HFFc6 (cell line): Measurements from ENCODE around the gene GPR176. TPM values are rescaled to one million over a fixed set of nuclear protein-coding genes. Genes with fewer than 3 reads are reported as not detected.

ENCODE experiments used
- DNase-seq: peaks from one replicate; pipeline ENCODE4 v3.0.0-alpha.2; 2018
- H3K27ac Mint-ChIP-seq: 2 replicates; pipeline ENCODE4 v1.8.0; 2020; ENCODE audit warnings: mild to moderate bottlenecking, mixed read lengths
- H3K27me3 Mint-ChIP-seq: 2 replicates; pipeline ENCODE4 v1.8.0; 2021; ENCODE audit warnings: mild to moderate bottlenecking, moderate library complexity, mixed read lengths; ENCODE audit not compliant: insufficient read depth
- H3K36me3 Mint-ChIP-seq: 2 replicates; pipeline ENCODE4 v1.8.0; 2021; ENCODE audit warnings: low read depth, mixed read lengths
- H3K4me1 Mint-ChIP-seq: 2 replicates; pipeline ENCODE4 v1.8.0; 2020; ENCODE audit warnings: low read depth, mixed read lengths
- H3K4me3 Mint-ChIP-seq: 2 replicates; pipeline ENCODE4 v1.8.0; 2020; ENCODE audit warnings: mild to moderate bottlenecking, moderate library complexity, mixed read lengths
- H3K9me3 Mint-ChIP-seq: 2 replicates; pipeline ENCODE4 v1.8.0; 2020; ENCODE audit warnings: mild to moderate bottlenecking, mixed read lengths
- total RNA-seq, 6 experiments: library from RNA; stranded (reverse); fragmentation: NEBNext Ultra II Directional; extraction: Animal tissue kit (Norgen Biotek cat#: 25700); gene quantifications; 2 replicates in 1 of 6; 3 replicates in 5 of 6; pipeline ENCODE4 v1.2.3, GENCODE V29; 2021
- TF ChIP-seq, protein P1 (sequence below): fragments of 200-600 bp; sonication (generic); IDR thresholded peaks from 2 replicates; pipeline ENCODE4 v1.5.0; 2021; ENCODE audit warnings: antibody characterized with exemption, mild to moderate bottlenecking

The GPR176 gene
- total RNA-seq, 6 experiments from 2014 or later: 151 to 193 (median 169) TPM

DNA sequence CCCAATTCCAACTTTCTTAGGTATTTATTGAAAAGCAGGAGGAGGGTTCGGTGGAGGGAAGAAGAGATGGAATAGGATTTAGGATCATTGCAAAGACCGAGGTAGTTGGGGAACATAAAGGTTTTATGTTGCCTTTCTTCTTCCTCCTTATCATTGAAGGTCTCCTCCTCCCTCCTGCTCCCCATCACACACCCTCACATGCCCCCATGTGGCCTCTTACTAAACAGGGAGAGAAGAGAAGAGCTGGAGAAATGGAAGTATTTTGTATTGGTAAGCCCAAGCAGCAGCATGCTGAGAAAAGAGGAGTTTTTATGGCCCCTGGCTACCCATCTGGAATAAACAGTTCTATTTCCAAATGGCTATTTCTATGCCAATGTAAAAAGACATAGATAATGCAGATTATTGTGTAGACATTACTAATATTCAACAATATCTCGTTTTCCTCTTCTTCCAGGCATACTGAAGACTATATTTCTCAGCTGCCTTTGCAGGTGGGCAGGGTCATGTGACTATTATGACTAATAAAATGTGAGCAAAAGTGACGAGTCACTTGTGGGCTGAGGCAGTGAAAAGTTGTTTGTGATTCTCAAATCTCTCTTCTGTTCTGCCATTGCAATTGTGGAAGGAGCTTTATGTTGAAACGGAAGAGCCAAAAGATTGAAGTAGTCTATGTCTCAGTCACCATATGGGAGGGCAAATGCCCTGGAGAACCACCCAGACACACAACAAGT lies 5.2 kb upstream of the GPR176 start:
- Mint-ChIP-seq H3K27ac (peak overlapping the region; percentile 68), H3K4me1 (peaks cover 44% of the 10 kb centered on the region), H3K27me3 (no peaks in the 10 kb centered on the region; the same call in 1 of the 2 replicates), H3K4me3 (no peak overlapping the region), H3K9me3 (no peaks in the 10 kb centered on the region), H3K36me3 (no peaks in the 10 kb centered on the region; the same call in 1 of the 2 replicates)
- TF ChIP-seq, protein P1, sequence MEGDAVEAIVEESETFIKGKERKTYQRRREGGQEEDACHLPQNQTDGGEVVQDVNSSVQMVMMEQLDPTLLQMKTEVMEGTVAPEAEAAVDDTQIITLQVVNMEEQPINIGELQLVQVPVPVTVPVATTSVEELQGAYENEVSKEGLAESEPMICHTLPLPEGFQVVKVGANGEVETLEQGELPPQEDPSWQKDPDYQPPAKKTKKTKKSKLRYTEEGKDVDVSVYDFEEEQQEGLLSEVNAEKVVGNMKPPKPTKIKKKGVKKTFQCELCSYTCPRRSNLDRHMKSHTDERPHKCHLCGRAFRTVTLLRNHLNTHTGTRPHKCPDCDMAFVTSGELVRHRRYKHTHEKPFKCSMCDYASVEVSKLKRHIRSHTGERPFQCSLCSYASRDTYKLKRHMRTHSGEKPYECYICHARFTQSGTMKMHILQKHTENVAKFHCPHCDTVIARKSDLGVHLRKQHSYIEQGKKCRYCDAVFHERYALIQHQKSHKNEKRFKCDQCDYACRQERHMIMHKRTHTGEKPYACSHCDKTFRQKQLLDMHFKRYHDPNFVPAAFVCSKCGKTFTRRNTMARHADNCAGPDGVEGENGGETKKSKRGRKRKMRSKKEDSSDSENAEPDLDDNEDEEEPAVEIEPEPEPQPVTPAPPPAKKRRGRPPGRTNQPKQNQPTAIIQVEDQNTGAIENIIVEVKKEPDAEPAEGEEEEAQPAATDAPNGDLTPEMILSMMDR: no peak
- no peak for DNase-seq

DNA sequence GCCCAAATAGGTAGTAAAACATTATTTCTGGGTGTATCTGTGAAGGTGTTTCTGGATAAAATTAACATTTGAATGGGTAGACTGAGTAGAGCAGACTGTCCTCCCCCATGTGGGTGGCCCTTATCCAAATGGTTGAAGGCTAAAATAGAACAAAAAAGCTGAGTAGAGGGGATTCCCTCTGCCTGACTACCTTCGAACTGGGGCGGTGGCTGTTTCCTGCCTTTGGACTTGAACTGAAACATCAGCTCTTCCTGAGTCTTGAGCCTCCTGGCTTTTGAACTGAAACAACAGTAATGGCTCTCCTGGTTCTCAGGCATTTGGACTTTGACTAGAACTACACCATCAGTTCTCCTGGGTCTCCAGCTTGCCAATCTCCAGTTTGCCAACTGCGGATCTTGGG lies 4.4 kb upstream of the GPR176 start:
- Mint-ChIP-seq H3K27ac (no peak overlapping the region), H3K4me3 (no peak overlapping the region), H3K4me1 (peaks cover 44% of the 10 kb centered on the region), H3K9me3 (no peaks in the 10 kb centered on the region), H3K36me3 (no peaks in the 10 kb centered on the region; the same call in 1 of the 2 replicates), H3K27me3 (peaks cover 1% of the 10 kb centered on the region; the same call in 1 of the 2 replicates)
- TF ChIP-seq, protein P1: no peak
- no peak for DNase-seq

DNA sequence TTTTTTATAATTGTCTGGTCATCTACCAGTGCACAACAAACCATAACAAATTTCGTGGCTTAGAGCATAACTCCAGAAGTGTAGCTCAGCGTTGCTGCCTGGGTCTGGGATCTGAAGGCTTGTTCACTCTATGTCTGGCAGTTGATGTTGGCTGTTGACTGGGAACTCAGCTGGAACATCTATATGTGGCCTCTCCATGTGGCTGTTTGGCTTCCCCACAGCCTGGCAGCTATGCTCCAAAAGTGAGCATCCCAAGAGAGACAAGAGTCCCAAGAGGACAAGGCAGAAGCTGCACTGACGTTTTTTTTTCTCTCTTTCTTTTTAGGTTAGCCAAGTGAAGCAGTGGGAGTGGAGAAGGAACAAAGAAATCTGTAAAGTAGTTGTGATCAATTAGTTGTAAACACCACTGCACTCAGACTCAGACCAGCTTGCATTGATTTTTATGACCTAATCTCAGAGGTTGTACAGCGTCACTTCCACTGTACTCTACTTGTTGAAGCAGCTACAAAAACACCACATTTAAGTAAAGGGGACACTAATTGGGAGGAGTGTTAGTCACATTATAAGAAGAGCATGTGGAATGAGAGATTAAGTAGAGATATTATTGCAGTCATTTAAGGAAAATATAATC lies 2.5 kb upstream of the GPR176 start:
- H3K27ac Mint-ChIP-seq: peak overlapping the region; percentile 80
- peak overlapping the region; percentile 36 for H3K4me3 Mint-ChIP-seq
- peak; percentile 39 for DNase-seq
- H3K27me3 Mint-ChIP-seq: peaks cover 2% of the 10 kb centered on the region; the same call in 1 of the 2 replicates
- peaks cover 54% of the 10 kb centered on the region for H3K4me1 Mint-ChIP-seq
- H3K36me3 Mint-ChIP-seq: peaks cover 16% of the 10 kb centered on the region
- H3K9me3 Mint-ChIP-seq: no peaks in the 10 kb centered on the region
- TF ChIP-seq, protein P1: no peak

DNA sequence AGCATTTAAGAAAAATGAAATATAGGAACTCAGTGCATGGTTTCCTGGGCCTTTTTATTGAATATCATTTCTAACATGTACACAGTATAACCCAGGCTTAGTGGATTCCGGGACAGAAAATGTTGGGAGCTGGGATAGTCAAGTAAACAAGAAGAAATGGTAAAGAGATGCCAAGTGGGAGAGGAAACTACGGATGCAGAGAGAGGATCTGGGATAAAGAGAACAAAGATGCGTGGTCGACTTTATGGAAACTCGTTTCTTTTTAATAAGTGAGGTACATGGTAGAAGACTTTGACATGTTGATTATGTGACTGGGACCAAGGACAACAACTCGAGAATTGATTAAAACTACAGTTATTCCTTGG lies 1.2 kb upstream of the GPR176 start:
- TF ChIP-seq, protein P1: no peak
- peak overlapping the region; percentile 88 for H3K4me3 Mint-ChIP-seq
- H3K9me3 Mint-ChIP-seq: no peaks in the 10 kb centered on the region
- H3K36me3 Mint-ChIP-seq: peaks cover 26% of the 10 kb centered on the region
- H3K27ac Mint-ChIP-seq: peak overlapping the region; percentile 95
- H3K27me3 Mint-ChIP-seq: peaks cover 2% of the 10 kb centered on the region; the same call in 1 of the 2 replicates
- no peak for DNase-seq
- peaks cover 59% of the 10 kb centered on the region for H3K4me1 Mint-ChIP-seq

DNA sequence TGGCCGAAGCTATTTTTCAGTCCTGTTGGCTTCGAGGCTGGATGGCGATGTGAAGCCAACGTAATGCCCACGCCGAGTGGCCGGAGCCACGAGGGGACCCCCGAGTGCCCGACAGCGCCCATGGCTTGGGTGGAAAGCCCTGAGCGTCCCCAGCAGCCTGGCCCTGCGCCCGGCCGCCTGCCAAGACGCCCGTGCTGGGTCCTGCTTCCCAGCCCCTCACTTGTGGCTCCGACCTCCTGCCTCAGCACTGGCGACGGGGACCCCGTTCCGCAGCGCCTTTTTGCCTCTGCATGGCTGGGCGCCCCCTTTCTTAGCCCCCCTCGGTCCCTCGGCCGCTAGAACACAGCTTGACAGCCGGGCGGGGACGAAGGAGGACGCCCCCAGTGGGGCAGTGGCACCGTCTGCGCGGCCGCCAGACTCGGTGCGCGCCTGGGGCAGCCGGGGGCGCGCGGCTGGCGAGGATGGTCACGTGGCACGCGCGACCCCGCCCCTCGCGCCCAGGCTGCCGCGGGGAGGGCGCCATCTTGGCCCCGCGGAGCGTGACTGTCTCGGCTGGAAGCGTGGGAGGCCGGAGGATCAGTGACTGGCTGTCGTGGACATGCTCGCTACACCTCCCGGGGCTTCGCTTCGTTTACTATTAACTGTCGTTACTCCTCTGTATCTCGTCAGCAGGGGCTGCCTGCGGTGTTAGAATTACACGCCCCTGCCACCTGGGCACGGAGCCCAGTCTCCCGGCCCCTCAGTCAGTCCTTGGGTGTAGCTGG lies 626 bp upstream of the GPR176 start:
- TF ChIP-seq, protein P1: peak; percentile 46
- Mint-ChIP-seq H3K27ac (peak overlapping the region; percentile 95), H3K36me3 (peaks cover 31% of the 10 kb centered on the region), H3K27me3 (peaks cover 2% of the 10 kb centered on the region; the same call in 1 of the 2 replicates), H3K9me3 (no peaks in the 10 kb centered on the region), H3K4me1 (peaks cover 58% of the 10 kb centered on the region), H3K4me3 (peak overlapping the region; percentile 93)
- DNase-seq: peak; percentile 73
